Loucy (cell line): ENCODE measurements around the gene ZSWIM6.

ENCODE experiments used
- EZH2phosphoT487 ChIP-seq: fragments of 200-600 bp; IDR thresholded peaks from 2 replicates; pipeline ENCODE4 v1.6.1; 2018; ENCODE audit warnings: antibody characterized with exemption, mild to moderate bottlenecking, moderate library complexity, borderline replicate concordance
- TF ChIP-seq, protein P1 (sequence below): fragments of 200-600 bp; sonication (generic); conservative IDR thresholded peaks from 2 replicates; pipeline ENCODE4 v1.5.1; 2014; ENCODE audit warnings: mild to moderate bottlenecking, antibody characterized with exemption, low read length

GRCh38 chr5:61523073-61523472, 191.0 kb downstream of the ZSWIM6 start:
- TF ChIP-seq, protein P1, sequence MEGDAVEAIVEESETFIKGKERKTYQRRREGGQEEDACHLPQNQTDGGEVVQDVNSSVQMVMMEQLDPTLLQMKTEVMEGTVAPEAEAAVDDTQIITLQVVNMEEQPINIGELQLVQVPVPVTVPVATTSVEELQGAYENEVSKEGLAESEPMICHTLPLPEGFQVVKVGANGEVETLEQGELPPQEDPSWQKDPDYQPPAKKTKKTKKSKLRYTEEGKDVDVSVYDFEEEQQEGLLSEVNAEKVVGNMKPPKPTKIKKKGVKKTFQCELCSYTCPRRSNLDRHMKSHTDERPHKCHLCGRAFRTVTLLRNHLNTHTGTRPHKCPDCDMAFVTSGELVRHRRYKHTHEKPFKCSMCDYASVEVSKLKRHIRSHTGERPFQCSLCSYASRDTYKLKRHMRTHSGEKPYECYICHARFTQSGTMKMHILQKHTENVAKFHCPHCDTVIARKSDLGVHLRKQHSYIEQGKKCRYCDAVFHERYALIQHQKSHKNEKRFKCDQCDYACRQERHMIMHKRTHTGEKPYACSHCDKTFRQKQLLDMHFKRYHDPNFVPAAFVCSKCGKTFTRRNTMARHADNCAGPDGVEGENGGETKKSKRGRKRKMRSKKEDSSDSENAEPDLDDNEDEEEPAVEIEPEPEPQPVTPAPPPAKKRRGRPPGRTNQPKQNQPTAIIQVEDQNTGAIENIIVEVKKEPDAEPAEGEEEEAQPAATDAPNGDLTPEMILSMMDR, result no peak
- TF ChIP-seq EZH2phosphoT487, result no peak
